Esophagus muscularis mucosa (tissue), 4 donors: ENCODE data around the gene A4GALT. TPM values are rescaled to one million over a fixed set of nuclear protein-coding genes. Genes with fewer than 3 reads are reported as not detected.
A peak's percentile ranks its signal among the peaks of the same experiment; 100 is the strongest.
"Not testable (repeated sequence)": the region's sequence is repeated elsewhere in the genome, so short reads cannot be mapped to it uniquely, and the experiment has no call there.

Experiments
- DNase-seq: peaks from one replicate; pipeline ENCODE4 v3.0.0-alpha.2; 2017; ENCODE audit errors: extremely low spot score
- H3K27ac ChIP-seq, 4 donors: fragments of 200-600 bp; sonication (generic); replicated peaks in 1 of 4; 1 replicate in 3 of 4; 2 replicates in 1 of 4; pipeline ENCODE4 v1.5.1; 2016 to 2019; ENCODE audit warnings: mild to moderate bottlenecking in 1 of 4
- H3K27me3 ChIP-seq, 4 donors: fragments of 200-600 bp; sonication (generic); one replicate each; pipeline versions ENCODE4 v1.5.1 to v1.6.0; 2016 to 2019
- H3K36me3 ChIP-seq, 4 donors: fragments of 200-600 bp; sonication (generic); one replicate each; pipeline ENCODE4 v1.5.1; 2016 to 2019
- H3K4me1 ChIP-seq, 4 donors: fragments of 200-600 bp; sonication (generic); one replicate each; pipeline ENCODE4 v1.5.1; 2016 to 2019
- H3K4me3 ChIP-seq, 4 donors: fragments of 200-600 bp; sonication (generic); 1 replicate in 2 of 4; 2 replicates in 2 of 4; pipeline ENCODE4 v1.5.1; 2016 to 2019; ENCODE audit warnings: mild to moderate bottlenecking in 4 of 4, moderate library complexity in 1 of 4
- H3K9me3 ChIP-seq, 4 donors: fragments of 200-600 bp; sonication (generic); 1 replicate in 3 of 4; 2 replicates in 1 of 4; pipeline ENCODE4 v1.5.1; 2016 to 2019
- EP300 ChIP-seq: sonication (generic); formaldehyde crosslinking; IDR thresholded peaks from one replicate; pipeline ENCODE4 v1.6.1; 2017; ENCODE audit warnings: antibody characterized with exemption
- POLR2A ChIP-seq: fragments of 450-650 bp; IDR thresholded peaks from one replicate; pipeline ENCODE4 v1.6.1; 2017; ENCODE audit warnings: antibody characterized with exemption, moderate library complexity, mild to moderate bottlenecking, low read depth
- POLR2AphosphoS5 ChIP-seq, 2 donors: sonication (generic); formaldehyde crosslinking; IDR thresholded peaks; one replicate each; pipeline ENCODE4 v1.6.1; 2017; ENCODE audit warnings: antibody characterized with exemption in 2 of 2
- WGBS: methylation state at CpG from one replicate; pipeline ENCODE4 v1.1.5; 2018; 5-methylcytosine and 5-hydroxymethylcytosine counted together
- intact Hi-C: fragments of 100-400 bp; cut with DNase I; formaldehyde crosslinking; loops from one replicate; pipeline ENCODE4 v1.15.1; 2023
- total RNA-seq, 4 donors: library from RNA; depleted of rRNA; stranded (reverse); fragments of >200 nt; gene quantifications; one replicate each; pipeline versions ENCODE4 v1.1.0 to v1.2.1, GENCODE V29; 2016
- TF ChIP-seq, protein P1 (sequence below), 3 experiments: fragments of 200-600 bp in 2 of 3; fragments of 450-650 bp in 1 of 3; sonication (generic) in 2 of 3; IDR thresholded peaks; one replicate each; pipeline ENCODE4 v1.5.1; 2017 to 2019; ENCODE audit warnings: antibody characterized with exemption in 3 of 3, mild to moderate bottlenecking in 2 of 3, moderate library complexity in 1 of 3

Gene A4GALT
- total RNA-seq, 4 donors from 2014 or later, result 77.7 to 81.8 (median 79.1) TPM

DNA sequence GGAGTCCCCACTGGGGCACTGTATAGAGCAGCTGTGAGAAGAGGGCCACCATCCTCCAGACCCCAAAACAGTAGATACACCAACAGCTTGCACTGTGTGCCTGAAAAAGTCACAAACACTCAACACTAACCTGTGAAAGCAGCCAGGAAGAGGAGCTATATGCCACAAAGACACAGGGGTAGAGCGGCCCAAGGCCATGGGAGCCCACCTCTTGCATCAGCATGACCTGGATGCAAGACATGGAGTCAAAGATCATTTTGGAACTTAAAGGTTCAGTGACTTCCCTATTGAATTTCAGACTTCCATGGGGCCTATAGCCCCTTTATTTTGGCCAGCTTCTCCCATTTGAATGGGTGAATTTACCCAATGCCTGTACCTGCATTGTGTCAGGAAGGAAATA, 41.8 kb downstream of the A4GALT start:
- no peak for DNase-seq
- Histone ChIP-seq H3K4me1 (peaks cover 61 to 95% (median 76%) of the 10 kb centered on the region in 4 donors), H3K27me3 (no peaks in the 10 kb centered on the region), H3K9me3 (no peaks in the 10 kb centered on the region), H3K36me3 (no peaks in the 10 kb centered on the region), H3K27ac (no peak overlapping the region), H3K4me3 (no peak overlapping the region)
- TF ChIP-seq POLR2AphosphoS5 (IDR thresholded peaks at IDR 0.05), result no peak
- TF ChIP-seq, protein P1, sequence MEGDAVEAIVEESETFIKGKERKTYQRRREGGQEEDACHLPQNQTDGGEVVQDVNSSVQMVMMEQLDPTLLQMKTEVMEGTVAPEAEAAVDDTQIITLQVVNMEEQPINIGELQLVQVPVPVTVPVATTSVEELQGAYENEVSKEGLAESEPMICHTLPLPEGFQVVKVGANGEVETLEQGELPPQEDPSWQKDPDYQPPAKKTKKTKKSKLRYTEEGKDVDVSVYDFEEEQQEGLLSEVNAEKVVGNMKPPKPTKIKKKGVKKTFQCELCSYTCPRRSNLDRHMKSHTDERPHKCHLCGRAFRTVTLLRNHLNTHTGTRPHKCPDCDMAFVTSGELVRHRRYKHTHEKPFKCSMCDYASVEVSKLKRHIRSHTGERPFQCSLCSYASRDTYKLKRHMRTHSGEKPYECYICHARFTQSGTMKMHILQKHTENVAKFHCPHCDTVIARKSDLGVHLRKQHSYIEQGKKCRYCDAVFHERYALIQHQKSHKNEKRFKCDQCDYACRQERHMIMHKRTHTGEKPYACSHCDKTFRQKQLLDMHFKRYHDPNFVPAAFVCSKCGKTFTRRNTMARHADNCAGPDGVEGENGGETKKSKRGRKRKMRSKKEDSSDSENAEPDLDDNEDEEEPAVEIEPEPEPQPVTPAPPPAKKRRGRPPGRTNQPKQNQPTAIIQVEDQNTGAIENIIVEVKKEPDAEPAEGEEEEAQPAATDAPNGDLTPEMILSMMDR (IDR thresholded peaks at IDR 0.05), result no peak
- TF ChIP-seq POLR2A, result no peak
- no peak for TF ChIP-seq EP300
- intact Hi-C loops, result no loop called here
- 100% methylated on average over 1 of the region's 1 CpG for WGBS

- H3K4me1 ChIP-seq, result peaks cover 61 to 94% (median 72%) of the 10 kb centered on the region in 4 donors
- H3K4me3 ChIP-seq, H3K27me3 ChIP-seq, intact Hi-C loops, H3K9me3 ChIP-seq, DNase-seq, H3K36me3 ChIP-seq: not testable (repeated sequence)
- 90% methylated on average over 4 of the region's 4 CpGs for WGBS
- H3K27ac ChIP-seq, result peak overlapping the region in 2 of 4 donors; percentile 23 to 84
Observed at GRCh38 chr22:42677936-42678335, 42.7 kb downstream of the A4GALT start.

DNA sequence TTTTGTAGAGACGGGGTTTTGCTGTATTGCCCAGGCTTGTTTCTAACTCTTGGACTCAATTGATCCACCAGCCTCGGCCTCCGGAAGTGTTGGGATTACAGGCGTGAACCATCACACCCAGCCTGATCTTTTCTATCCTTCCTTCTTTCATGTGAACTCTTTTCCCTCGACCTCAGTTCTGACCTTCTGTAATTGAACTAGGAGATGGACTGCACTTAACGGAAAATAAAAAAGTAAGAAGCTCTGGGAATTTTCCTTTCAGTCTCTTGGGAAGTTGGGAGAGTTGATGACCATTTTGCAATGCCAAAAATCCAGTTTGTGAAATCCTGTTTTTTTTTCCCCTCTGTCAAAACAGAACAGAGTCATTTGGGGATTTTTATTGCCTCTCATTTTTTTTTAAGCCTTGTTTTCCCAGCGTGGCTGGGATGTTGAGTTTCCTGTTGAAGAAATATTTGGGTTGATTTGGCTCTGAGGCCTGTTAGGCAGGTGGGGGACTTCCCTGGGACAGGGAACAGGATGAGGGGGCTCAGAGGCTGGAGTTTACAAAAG, 44.5 kb downstream of the A4GALT start:
- intact Hi-C loops, result no loop called here
- H3K27me3 ChIP-seq, result no peaks in the 10 kb centered on the region
- DNase-seq, result no peak
- no peaks in the 10 kb centered on the region for H3K9me3 ChIP-seq
- TF ChIP-seq POLR2A, result no peak
- TF ChIP-seq, protein P1 (IDR thresholded peaks at IDR 0.05), result no peak
- TF ChIP-seq EP300, result no peak
- TF ChIP-seq POLR2AphosphoS5 (IDR thresholded peaks at IDR 0.05), result no peak
- H3K27ac ChIP-seq, result peak overlapping the region; percentile 74 to 84 (median 80)
- H3K4me1 ChIP-seq, result peaks cover 47 to 76% (median 59%) of the 10 kb centered on the region in 4 donors
- no peak overlapping the region for H3K4me3 ChIP-seq
- H3K36me3 ChIP-seq, result no peaks in the 10 kb centered on the region
- WGBS, result 50% methylated on average over 7 of the region's 7 CpGs

DNA sequence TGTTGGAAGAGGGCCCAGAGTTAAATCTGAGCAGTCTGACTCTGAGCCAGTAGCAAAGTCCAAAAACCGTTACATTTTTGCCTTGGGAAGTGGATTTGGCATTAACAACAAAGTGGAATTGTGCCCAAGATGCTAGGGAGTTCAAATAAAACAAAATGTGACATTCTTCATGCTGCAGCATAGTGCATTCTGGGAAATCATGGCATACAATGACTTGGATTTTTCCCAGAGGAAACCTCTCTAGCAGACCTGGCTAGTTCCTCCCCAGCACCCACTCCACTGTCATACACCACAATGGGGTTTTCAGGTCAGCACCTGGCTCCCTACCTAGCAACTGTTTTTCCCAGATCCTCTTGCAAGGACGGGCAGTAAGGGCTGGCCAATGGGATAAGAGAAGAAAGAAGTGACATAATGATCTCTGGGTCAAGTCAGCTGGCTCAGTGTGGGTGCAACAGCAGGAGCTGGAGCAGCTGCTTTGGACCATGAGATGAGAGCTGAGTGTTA, 46.7 kb downstream of the A4GALT start:
- no peak overlapping the region for H3K4me3 ChIP-seq
- intact Hi-C loops, result no loop called here
- H3K36me3 ChIP-seq, result no peaks in the 10 kb centered on the region
- no peaks in the 10 kb centered on the region for H3K27me3 ChIP-seq
- H3K27ac ChIP-seq, result peak overlapping the region; percentile 48 to 80 (median 66)
- no peaks in the 10 kb centered on the region for H3K9me3 ChIP-seq
- TF ChIP-seq, protein P1 (IDR thresholded peaks at IDR 0.05), result no peak
- TF ChIP-seq POLR2AphosphoS5 (IDR thresholded peaks at IDR 0.05), result peak in 1 of 2 donors; percentile 37
- no peak for DNase-seq
- 27% methylated on average over 2 of the region's 2 CpGs for WGBS
- peaks cover 38 to 59% (median 50%) of the 10 kb centered on the region in 4 donors for H3K4me1 ChIP-seq

- 99% methylated on average over 13 of the region's 13 CpGs for WGBS
- H3K36me3 ChIP-seq, H3K27me3 ChIP-seq, H3K9me3 ChIP-seq, intact Hi-C loops, DNase-seq, H3K4me3 ChIP-seq: not testable (repeated sequence)
- H3K4me1 ChIP-seq, result peaks cover 38 to 50% (median 43%) of the 10 kb centered on the region in 4 donors
- peak overlapping the region; percentile 48 to 80 (median 66) for H3K27ac ChIP-seq
Observed at GRCh38 chr22:42673071-42673470, 47.6 kb downstream of the A4GALT start.
